Ishikawa (cell line): ENCODE data around the gene WNK1.

ENCODE experiments used
- CEBPB ChIP-seq: IDR thresholded peaks from 2 replicates; pipeline ENCODE4 v1.6.1; 2012
- CREB1 ChIP-seq: IDR thresholded peaks from 2 replicates; pipeline ENCODE4 v1.6.1; 2012; ENCODE audit warnings: low read depth
- EGR1 ChIP-seq: IDR thresholded peaks from 2 replicates; pipeline ENCODE4 v1.6.1; 2012
- EP300 ChIP-seq: IDR thresholded peaks from 2 replicates; pipeline ENCODE4 v1.6.1; 2012; ENCODE audit warnings: borderline replicate concordance
- FOXM1 ChIP-seq: IDR thresholded peaks from 2 replicates; pipeline ENCODE4 v1.6.1; 2012; ENCODE audit warnings: low read depth, borderline replicate concordance
- RAD21 ChIP-seq: IDR thresholded peaks from 2 replicates; pipeline ENCODE4 v1.6.1; 2012; ENCODE audit warnings: low read depth
- TAF1 ChIP-seq: IDR thresholded peaks from 2 replicates; pipeline ENCODE4 v1.6.1; 2012; ENCODE audit warnings: low read depth, mild to moderate bottlenecking
- TCF12 ChIP-seq: IDR thresholded peaks from 2 replicates; pipeline ENCODE4 v1.6.1; 2012; ENCODE audit warnings: low read depth
- TEAD4 ChIP-seq: IDR thresholded peaks from 2 replicates; pipeline ENCODE4 v1.6.1; 2012
- YY1 ChIP-seq: IDR thresholded peaks from 2 replicates; pipeline ENCODE4 v1.6.1; 2012; ENCODE audit warnings: low read depth
- TF ChIP-seq, protein P1 (sequence below): IDR thresholded peaks from 2 replicates; pipeline ENCODE4 v1.6.1; 2012
- TF ChIP-seq, protein P2 (sequence below): IDR thresholded peaks from 2 replicates; pipeline ENCODE4 v1.6.1; 2012; ENCODE audit warnings: low read depth, mild to moderate bottlenecking
- TF ChIP-seq, protein P3 (sequence below): IDR thresholded peaks from 2 replicates; pipeline ENCODE4 v1.6.1; 2012

DNA sequence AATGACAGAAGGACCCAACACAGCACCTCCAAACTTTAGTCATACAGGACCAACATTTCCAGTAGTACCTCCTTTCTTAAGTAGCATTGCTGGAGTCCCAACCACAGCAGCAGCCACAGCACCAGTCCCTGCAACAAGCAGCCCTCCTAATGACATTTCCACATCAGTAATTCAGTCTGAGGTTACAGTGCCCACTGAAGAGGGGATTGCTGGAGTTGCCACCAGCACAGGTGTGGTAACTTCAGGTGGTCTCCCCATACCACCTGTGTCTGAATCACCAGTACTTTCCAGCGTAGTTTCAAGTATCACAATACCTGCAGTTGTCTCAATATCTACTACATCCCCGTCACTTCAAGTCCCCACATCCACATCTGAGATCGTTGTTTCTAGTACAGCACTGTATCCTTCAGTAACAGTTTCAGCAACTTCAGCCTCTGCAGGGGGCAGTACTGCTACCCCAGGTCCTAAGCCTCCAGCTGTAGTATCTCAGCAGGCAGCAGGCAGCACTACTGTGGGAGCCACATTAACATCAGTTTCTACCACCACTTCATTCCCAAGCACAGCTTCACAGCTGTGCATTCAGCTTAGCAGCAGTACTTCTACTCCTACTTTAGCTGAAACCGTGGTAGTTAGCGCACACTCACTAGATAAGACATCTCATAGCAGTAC is 132.5 kb downstream of the WNK1 start:
- no peak for TF ChIP-seq CEBPB
- TF ChIP-seq YY1 = no peak
- TF ChIP-seq, protein P1, sequence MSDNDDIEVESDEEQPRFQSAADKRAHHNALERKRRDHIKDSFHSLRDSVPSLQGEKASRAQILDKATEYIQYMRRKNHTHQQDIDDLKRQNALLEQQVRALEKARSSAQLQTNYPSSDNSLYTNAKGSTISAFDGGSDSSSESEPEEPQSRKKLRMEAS = no peak
- no peak for TF ChIP-seq TEAD4
- no peak for TF ChIP-seq RAD21
- no peak for TF ChIP-seq EP300
- no peak for TF ChIP-seq FOXM1
- TF ChIP-seq, protein P2, sequence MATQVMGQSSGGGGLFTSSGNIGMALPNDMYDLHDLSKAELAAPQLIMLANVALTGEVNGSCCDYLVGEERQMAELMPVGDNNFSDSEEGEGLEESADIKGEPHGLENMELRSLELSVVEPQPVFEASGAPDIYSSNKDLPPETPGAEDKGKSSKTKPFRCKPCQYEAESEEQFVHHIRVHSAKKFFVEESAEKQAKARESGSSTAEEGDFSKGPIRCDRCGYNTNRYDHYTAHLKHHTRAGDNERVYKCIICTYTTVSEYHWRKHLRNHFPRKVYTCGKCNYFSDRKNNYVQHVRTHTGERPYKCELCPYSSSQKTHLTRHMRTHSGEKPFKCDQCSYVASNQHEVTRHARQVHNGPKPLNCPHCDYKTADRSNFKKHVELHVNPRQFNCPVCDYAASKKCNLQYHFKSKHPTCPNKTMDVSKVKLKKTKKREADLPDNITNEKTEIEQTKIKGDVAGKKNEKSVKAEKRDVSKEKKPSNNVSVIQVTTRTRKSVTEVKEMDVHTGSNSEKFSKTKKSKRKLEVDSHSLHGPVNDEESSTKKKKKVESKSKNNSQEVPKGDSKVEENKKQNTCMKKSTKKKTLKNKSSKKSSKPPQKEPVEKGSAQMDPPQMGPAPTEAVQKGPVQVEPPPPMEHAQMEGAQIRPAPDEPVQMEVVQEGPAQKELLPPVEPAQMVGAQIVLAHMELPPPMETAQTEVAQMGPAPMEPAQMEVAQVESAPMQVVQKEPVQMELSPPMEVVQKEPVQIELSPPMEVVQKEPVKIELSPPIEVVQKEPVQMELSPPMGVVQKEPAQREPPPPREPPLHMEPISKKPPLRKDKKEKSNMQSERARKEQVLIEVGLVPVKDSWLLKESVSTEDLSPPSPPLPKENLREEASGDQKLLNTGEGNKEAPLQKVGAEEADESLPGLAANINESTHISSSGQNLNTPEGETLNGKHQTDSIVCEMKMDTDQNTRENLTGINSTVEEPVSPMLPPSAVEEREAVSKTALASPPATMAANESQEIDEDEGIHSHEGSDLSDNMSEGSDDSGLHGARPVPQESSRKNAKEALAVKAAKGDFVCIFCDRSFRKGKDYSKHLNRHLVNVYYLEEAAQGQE = no peak
- TF ChIP-seq, protein P3, sequence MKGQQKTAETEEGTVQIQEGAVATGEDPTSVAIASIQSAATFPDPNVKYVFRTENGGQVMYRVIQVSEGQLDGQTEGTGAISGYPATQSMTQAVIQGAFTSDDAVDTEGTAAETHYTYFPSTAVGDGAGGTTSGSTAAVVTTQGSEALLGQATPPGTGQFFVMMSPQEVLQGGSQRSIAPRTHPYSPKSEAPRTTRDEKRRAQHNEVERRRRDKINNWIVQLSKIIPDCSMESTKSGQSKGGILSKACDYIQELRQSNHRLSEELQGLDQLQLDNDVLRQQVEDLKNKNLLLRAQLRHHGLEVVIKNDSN = no peak
- TF ChIP-seq TCF12 = no peak
- TF ChIP-seq EGR1 = no peak
- TF ChIP-seq CREB1 = no peak
- no peak for TF ChIP-seq TAF1
